ENCODE measurements around the gene ANKRD36. TPM values are rescaled to one million over a fixed set of nuclear protein-coding genes. Genes with fewer than 3 reads are reported as not detected.
"Not testable (repeated sequence)": the region's sequence is repeated elsewhere in the genome, so short reads cannot be mapped to it uniquely, and the experiment has no call there.

Gene ANKRD36
- polyA plus RNA-seq, 3 donors = 0.93 to 1.9 (median 1.1) TPM

DNA sequence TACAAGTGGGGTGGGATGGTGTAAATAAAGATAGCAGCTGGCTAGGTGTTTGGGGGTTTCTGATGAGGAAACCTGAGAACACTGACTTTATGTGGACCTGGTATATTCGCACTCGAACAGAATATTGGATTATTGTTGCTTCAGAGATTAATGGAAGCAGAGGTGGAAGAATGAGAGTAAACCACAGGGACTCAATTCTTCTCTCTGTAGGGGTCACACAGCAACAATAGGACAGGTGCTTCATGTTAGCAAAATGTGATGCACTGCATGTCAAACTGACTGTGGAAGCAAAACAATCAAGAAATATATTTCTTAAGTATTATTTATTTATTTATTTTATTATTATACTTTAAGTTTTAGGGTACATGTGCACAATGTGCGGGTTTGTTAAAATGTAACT is 53.6 kb downstream of the ANKRD36 start:
- H3K9me3 ChIP-seq (replicated peaks in 1 of 2; ENCODE audit: control insufficient read depth in 1 of 2, insufficient read depth in 1 of 2, low read length in 2 of 2); H4K20me1 ChIP-seq (ENCODE audit: insufficient read depth, low read length); H3K36me3 ChIP-seq (replicated peaks in 1 of 2; ENCODE audit: control insufficient read depth in 1 of 2, insufficient read depth in 2 of 2, low read length in 2 of 2); intact Hi-C loops (cut with micrococcal nuclease); H3K9ac ChIP-seq (ENCODE audit: insufficient read depth, low read length, poor library complexity, severe bottlenecking); DNase-seq; H3K27me3 Mint-ChIP-seq (ENCODE audit: low read depth in 3 of 3); H3K4me1 ChIP-seq (ENCODE audit: control insufficient read depth in 1 of 2, insufficient read depth in 2 of 2, low read length in 2 of 2); H3K27me3 ChIP-seq (ENCODE audit: control insufficient read depth in 2 of 2, insufficient read depth in 2 of 2, low read length in 2 of 2); H3K4me3 Mint-ChIP-seq; H3K4me1 Mint-ChIP-seq; H3K27ac Mint-ChIP-seq; H3K27ac ChIP-seq (ENCODE audit: low read depth in 1 of 2, low read length in 2 of 2); H3K4me3 ChIP-seq (replicated peaks in 1 of 3; ENCODE audit: low read depth in 2 of 3, low read length in 3 of 3); H3K79me2 ChIP-seq (ENCODE audit: insufficient read depth, low read length); H2AFZ ChIP-seq (ENCODE audit: insufficient read depth, low read depth, low read length, poor library complexity, severe bottlenecking); H3K4me2 ChIP-seq (replicated peaks; ENCODE audit: extremely low read depth, low read length, poor library complexity, severe bottlenecking): not testable (repeated sequence)
- Mint-ChIP-seq H3K36me3 (peaks cover 26 to 41% of the 10 kb centered on the region in 2 donors), H3K9me3 (peaks cover 5 to 15% (median 11%) of the 10 kb centered on the region in 7 donors)
- WGBS (ENCODE audit: insufficient coverage) = no CpG with 5 or more reads among the region's 3 CpGs

GRCh38 chr2:97167938-97168337 is 55.0 kb downstream of the ANKRD36 start:
- H3K9me3 Mint-ChIP-seq = peaks cover 4 to 15% (median 10%) of the 10 kb centered on the region in 7 donors
- H2AFZ ChIP-seq (ENCODE audit: insufficient read depth, low read depth, low read length, poor library complexity, severe bottlenecking); H3K27me3 ChIP-seq (ENCODE audit: control insufficient read depth in 2 of 2, insufficient read depth in 2 of 2, low read length in 2 of 2); H3K27ac Mint-ChIP-seq; intact Hi-C loops (cut with micrococcal nuclease); H3K9ac ChIP-seq (ENCODE audit: insufficient read depth, low read length, poor library complexity, severe bottlenecking); H3K4me3 Mint-ChIP-seq; H3K27ac ChIP-seq (ENCODE audit: low read depth in 1 of 2, low read length in 2 of 2); H3K79me2 ChIP-seq (ENCODE audit: insufficient read depth, low read length); H3K36me3 ChIP-seq (replicated peaks in 1 of 2; ENCODE audit: control insufficient read depth in 1 of 2, insufficient read depth in 2 of 2, low read length in 2 of 2); H4K20me1 ChIP-seq (ENCODE audit: insufficient read depth, low read length); H3K4me1 ChIP-seq (ENCODE audit: control insufficient read depth in 1 of 2, insufficient read depth in 2 of 2, low read length in 2 of 2); H3K27me3 Mint-ChIP-seq (ENCODE audit: low read depth in 3 of 3); H3K4me1 Mint-ChIP-seq; H3K9me3 ChIP-seq (replicated peaks in 1 of 2; ENCODE audit: control insufficient read depth in 1 of 2, insufficient read depth in 1 of 2, low read length in 2 of 2); H3K4me3 ChIP-seq (replicated peaks in 1 of 3; ENCODE audit: low read depth in 2 of 3, low read length in 3 of 3); DNase-seq; H3K4me2 ChIP-seq (replicated peaks; ENCODE audit: extremely low read depth, low read length, poor library complexity, severe bottlenecking): not testable (repeated sequence)
- peaks cover 26 to 41% of the 10 kb centered on the region in 2 donors for H3K36me3 Mint-ChIP-seq
- no CpG with 5 or more reads among the region's 4 CpGs for WGBS (ENCODE audit: insufficient coverage)

DNA sequence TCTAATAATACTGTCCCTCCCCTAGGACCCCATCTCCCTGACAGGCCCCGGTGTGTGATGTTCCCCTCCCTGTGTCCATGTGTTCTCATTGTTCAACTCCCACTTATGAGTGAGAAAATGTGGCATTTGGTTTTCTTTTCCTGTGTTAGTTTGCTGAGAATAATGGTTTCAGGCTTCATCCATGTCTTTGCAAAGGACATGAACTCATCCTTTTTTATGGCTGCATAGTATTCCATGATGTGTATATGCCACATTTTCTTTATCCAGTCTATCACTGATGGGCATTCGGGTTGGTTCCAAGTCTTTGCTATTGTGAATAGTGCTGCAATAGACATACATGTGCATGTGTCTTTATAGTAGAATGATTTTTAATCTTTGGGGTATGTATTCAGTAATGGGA is 55.6 kb downstream of the ANKRD36 start:
- intact Hi-C loops (cut with micrococcal nuclease); H3K4me3 ChIP-seq (replicated peaks in 1 of 3; ENCODE audit: low read depth in 2 of 3, low read length in 3 of 3); H3K27me3 ChIP-seq (ENCODE audit: control insufficient read depth in 2 of 2, insufficient read depth in 2 of 2, low read length in 2 of 2); H3K79me2 ChIP-seq (ENCODE audit: insufficient read depth, low read length); H3K4me3 Mint-ChIP-seq; H3K4me2 ChIP-seq (replicated peaks; ENCODE audit: extremely low read depth, low read length, poor library complexity, severe bottlenecking); H3K27me3 Mint-ChIP-seq (ENCODE audit: low read depth in 3 of 3); H3K4me1 Mint-ChIP-seq; H4K20me1 ChIP-seq (ENCODE audit: insufficient read depth, low read length); H3K27ac Mint-ChIP-seq; H3K27ac ChIP-seq (ENCODE audit: low read depth in 1 of 2, low read length in 2 of 2); H3K36me3 ChIP-seq (replicated peaks in 1 of 2; ENCODE audit: control insufficient read depth in 1 of 2, insufficient read depth in 2 of 2, low read length in 2 of 2); DNase-seq; H3K4me1 ChIP-seq (ENCODE audit: control insufficient read depth in 1 of 2, insufficient read depth in 2 of 2, low read length in 2 of 2); H3K9me3 ChIP-seq (replicated peaks in 1 of 2; ENCODE audit: control insufficient read depth in 1 of 2, insufficient read depth in 1 of 2, low read length in 2 of 2); H3K9ac ChIP-seq (ENCODE audit: insufficient read depth, low read length, poor library complexity, severe bottlenecking); H2AFZ ChIP-seq (ENCODE audit: insufficient read depth, low read depth, low read length, poor library complexity, severe bottlenecking): not testable (repeated sequence)
- peaks cover 23 to 36% of the 10 kb centered on the region in 2 donors for H3K36me3 Mint-ChIP-seq
- 100% methylated on average over 1 of the region's 2 CpGs for WGBS (ENCODE audit: insufficient coverage)
- peaks cover 2 to 15% (median 10%) of the 10 kb centered on the region in 7 donors for H3K9me3 Mint-ChIP-seq

DNA sequence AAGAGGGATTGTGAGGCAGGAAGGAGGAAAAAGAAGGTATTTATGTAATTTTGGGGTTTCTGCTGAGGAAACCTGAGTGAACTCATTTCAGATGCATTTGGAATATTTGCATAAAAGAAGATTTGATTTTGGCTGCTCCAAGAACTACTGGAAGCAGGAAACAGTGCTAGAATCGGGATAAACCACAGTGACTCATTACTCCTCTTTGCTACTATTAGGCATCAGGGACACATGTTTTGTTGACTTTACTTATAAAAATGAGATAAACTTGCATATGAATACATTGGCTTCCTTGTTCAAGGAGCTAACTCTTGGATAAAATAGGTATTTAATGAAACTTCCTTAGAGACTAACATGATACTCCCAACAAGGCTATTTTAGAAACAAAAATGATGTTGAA is 67.4 kb downstream of the ANKRD36 start:
- H3K36me3 Mint-ChIP-seq = peaks cover 23 to 25% of the 10 kb centered on the region in 2 donors
- H3K4me3 Mint-ChIP-seq; H4K20me1 ChIP-seq (ENCODE audit: insufficient read depth, low read length); intact Hi-C loops (cut with micrococcal nuclease); H3K4me1 Mint-ChIP-seq; H3K36me3 ChIP-seq (replicated peaks in 1 of 2; ENCODE audit: control insufficient read depth in 1 of 2, insufficient read depth in 2 of 2, low read length in 2 of 2); H2AFZ ChIP-seq (ENCODE audit: insufficient read depth, low read depth, low read length, poor library complexity, severe bottlenecking); H3K4me3 ChIP-seq (replicated peaks in 1 of 3; ENCODE audit: low read depth in 2 of 3, low read length in 3 of 3); H3K4me1 ChIP-seq (ENCODE audit: control insufficient read depth in 1 of 2, insufficient read depth in 2 of 2, low read length in 2 of 2); H3K9me3 ChIP-seq (replicated peaks in 1 of 2; ENCODE audit: control insufficient read depth in 1 of 2, insufficient read depth in 1 of 2, low read length in 2 of 2); H3K9ac ChIP-seq (ENCODE audit: insufficient read depth, low read length, poor library complexity, severe bottlenecking); H3K27me3 ChIP-seq (ENCODE audit: control insufficient read depth in 2 of 2, insufficient read depth in 2 of 2, low read length in 2 of 2); DNase-seq; H3K79me2 ChIP-seq (ENCODE audit: insufficient read depth, low read length); H3K9me3 Mint-ChIP-seq; H3K27me3 Mint-ChIP-seq (ENCODE audit: low read depth in 3 of 3); H3K4me2 ChIP-seq (replicated peaks; ENCODE audit: extremely low read depth, low read length, poor library complexity, severe bottlenecking); H3K27ac Mint-ChIP-seq; H3K27ac ChIP-seq (ENCODE audit: low read depth in 1 of 2, low read length in 2 of 2): not testable (repeated sequence)
- no CpG with 5 or more reads among the region's 1 CpG for WGBS (ENCODE audit: insufficient coverage)

All from CD14-positive monocyte (primary cell).